IPS-NIHi7 (cell line): Measurements from ENCODE around the gene ZNF467.

Source experiments
- DNase-seq: peaks from one replicate; pipeline ENCODE4 v3.0.0; 2012; ENCODE audit warnings: mixed read lengths; ENCODE audit errors: extremely low spot score

ZNF467 gene

DNA sequence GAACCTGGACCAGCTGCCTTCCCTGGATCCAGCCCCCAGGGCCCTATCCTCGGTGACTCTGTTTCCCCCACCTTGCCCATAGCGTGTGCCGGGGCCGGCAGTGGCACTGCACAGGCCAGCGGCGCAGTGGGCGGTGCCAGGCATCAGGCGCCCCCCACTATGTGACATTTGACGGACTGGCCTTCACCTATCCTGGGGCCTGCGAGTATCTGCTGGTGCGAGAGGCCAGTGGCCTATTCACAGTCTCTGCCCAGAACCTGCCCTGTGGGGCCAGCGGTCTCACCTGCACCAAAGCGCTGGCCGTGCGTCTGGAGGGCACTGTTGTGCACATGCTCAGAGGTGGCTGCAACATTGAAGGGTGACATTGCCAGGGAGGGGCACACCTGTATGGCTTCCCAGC, 12.0 kb upstream of the ZNF467 start:
- no peak for DNase-seq

DNA sequence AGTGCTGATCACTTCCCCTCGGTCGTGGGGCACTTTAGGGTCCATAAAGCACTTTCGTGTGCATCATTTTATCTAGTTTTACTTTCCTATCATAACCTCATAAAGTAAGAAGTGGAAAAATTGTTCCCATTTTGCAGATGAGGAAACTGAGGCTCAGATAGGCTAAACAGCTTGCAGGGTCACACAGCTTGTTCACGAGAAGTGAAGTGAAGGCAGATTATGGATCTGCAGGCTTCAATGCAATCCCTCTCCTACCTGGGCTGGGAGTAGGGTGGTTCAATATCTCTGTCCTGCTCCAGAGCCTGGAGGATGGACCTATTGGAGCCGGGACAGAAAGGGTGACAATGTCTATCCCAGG, 10.8 kb upstream of the ZNF467 start:
- DNase-seq, result no peak

DNA sequence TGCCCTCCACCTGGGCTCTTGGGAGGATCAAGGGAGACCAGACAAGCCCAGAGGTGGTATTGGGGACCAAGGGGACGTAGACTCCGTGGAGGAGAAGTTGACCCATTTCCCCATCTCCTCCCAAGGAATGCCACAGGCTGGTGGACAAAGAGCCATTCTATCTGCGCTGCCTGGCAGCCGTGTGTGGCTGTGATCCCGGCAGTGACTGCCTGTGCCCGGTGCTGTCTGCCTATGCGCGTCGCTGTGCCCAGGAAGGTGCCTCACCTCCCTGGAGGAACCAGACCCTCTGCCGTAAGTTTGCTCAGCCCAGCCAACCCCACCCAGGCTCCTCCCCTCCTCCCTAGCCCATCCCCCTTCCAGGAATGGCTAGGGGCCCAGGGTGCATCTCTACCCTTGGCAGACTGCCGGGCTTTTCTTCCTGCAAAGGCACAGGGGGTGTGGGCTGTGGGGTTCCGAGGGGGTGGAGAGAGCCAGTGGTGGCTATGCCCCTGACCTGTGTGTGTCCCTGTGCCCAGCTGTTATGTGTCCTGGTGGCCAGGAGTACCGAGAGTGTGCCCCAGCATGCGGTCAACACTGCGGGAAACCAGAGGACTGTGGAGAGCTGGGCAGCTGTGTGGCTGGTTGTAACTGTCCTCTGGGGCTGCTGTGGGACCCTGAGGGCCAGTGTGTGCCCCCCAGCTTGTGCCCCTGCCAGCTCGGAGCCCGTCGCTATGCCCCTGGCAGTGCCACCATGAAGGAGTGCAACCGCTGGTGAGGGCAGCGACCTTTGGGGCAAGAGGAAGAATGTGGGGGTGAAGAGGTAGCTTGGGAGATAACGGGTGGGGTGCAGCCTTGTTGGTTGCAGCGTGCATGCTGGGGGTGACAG, 10.2 kb upstream of the ZNF467 start:
- peak; percentile 48 for DNase-seq

DNA sequence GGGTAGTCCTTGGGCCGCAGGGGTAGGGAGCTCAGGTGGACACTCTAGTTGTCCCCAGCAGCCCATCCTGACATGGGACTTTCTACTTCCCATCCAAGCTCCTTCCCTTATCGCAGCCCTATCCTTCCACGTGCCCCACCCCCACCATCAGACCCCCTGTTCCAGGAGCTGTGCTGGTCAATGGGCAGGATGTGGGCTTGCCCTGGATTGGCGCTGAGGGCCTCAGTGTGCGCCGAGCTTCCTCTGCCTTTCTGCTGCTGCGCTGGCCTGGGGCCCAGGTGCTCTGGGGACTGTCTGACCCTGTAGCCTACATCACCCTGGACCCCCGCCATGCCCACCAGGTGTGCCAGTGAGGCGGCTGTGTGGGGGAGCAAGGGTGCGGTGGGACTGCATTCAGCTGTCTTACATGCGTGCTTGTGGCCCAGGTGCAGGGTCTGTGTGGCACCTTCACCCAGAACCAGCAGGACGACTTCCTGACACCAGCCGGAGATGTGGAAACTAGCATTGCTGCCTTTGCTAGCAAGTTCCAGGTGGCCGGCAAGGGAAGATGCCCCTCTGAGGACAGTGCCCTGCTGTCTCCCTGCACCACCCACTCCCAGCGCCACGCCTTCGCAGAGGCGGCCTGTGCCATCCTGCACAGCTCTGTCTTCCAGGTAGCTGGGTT, 9.4 kb upstream of the ZNF467 start:
- DNase-seq, result no peak

DNA sequence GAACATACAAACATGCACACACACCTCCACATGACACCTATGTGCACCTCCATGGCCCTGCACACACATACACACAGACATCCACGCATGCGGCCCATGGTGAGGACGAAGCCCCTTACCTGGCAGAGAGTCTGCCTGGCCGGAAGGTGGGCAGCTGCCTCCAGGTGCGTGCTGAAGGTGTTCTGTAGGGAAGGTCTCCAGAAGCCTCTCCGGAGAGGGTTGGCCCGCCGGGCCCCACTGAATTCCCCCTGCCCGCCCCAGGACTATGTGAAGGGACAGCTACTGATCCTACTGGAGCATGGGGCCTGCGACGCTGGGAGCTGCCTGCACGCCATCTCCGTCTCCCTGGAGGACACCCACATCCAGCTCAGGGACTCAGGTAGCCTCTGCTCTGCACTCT, 8.5 kb upstream of the ZNF467 start:
- DNase-seq, result no peak

DNA sequence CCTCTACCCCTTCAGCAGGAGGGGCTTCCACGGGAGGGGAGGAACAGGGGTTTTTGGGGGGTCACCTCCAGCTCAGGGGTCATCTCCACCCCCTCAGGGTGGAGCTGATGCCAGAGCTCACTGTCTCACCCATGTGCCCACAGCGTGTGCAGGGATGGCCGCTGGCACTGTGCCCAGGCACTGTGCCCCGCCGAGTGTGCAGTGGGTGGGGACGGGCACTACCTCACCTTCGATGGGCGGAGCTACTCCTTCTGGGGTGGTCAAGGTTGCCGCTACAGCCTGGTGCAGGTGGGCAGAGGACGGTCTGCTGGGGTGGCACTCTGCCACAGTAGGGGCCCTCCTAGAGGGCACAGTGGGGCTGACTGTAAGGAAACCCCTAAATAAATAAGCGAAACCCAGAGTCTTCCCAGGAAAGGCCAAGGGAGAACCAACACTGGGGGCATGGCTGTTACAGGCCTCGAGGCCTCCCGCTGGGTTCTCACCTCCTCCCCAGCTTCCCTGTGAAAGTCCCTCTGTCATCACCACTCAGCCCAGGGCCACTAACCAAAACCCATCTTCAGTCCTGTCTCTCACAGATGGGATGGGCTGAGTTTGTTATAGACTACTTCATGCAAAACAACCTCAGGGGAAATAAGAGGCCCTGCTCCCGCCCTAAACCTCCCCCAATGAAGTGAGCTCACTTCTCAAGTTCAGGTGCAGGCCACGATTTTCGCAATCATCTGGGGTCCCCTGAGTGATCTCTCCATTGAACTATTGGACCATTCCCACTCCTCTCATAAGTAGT, 7.4 kb upstream of the ZNF467 start:
- DNase-seq, result no peak

DNA sequence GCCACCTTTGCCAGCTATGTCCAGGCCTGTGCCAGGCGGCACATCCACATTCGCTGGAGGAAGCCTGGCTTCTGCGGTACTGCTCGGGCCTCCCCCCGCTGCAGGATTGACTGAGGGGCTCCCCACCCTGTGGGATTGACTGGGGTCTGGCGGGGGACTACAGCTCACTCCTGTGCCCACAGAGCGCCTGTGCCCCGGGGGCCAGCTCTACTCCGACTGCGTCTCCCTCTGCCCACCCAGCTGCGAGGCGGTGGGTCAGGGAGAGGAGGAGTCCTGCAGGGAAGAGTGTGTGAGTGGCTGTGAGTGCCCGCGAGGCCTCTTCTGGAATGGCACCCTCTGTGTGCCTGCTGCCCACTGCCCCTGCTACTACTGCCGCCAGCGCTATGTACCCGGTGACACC, 6.7 kb upstream of the ZNF467 start:
- no peak for DNase-seq

DNA sequence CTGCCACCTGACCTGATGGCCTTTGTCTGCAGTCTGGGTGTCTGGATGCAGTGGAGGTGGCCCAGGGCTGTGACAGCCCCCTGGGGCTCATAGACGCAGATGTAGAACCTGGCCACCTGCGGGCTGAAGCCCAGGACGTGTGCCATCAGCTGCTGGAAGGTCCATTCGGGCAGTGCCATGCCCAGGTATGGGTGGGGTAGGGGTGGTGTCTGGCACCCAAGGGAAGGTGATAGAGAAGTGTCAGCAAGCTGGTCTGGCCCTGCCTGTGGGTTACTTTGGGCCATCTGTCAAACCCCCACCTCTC, 6.1 kb upstream of the ZNF467 start:
- no peak for DNase-seq

DNA sequence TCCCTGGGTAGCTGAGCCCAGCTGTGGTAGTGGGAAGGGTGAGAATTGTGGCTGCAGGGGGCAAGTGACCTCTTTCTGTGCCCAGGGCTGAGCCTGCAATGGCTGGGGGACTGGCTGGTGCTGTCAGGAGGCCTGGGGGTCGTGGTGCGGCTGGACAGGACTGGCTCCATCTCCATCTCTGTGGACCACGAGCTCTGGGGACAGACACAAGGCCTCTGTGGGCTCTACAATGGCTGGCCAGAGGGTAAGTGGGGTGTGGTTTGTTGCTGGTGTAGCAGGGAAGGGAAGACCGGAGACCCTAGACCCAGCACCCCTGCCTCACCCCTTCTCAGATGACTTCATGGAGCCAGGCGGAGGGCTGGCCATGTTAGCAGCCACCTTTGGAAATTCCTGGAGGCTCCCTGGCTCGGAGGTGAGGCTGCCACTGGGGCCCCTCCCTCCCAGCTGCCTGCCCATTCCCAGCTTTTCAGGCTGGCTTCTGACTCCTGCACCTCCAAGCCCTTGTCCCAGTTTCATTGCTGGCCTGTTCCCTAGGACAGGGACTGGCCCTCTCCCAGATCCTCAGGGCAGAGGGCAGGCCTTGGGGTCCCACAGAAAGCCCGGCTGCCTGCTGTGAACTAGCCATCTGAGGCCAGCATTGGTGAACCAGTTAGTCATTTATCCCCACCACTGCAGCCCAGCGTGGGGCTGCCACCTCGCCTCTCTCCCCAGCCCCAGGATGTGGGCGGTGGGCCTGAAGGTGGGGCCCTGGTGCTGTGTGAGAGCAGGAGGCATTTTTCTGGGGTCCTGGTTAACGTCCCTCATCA, 5.5 kb upstream of the ZNF467 start:
- DNase-seq, result no peak

DNA sequence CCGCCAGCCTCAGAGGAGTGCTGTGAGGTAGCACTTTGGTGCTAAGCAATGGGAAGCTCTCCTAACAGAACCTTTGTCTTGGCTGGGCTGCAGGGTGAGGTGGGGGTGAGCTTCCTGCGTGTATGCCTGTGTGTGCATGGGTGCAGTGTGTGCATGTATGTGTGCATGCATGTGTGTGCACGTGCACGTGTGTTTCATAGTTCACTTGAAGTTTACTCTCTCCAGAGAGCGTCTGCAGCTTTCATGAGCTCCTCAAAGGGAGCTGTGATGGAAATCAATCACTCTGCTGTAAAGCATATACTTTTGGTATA, 4.9 kb upstream of the ZNF467 start:
- no peak for DNase-seq

DNA sequence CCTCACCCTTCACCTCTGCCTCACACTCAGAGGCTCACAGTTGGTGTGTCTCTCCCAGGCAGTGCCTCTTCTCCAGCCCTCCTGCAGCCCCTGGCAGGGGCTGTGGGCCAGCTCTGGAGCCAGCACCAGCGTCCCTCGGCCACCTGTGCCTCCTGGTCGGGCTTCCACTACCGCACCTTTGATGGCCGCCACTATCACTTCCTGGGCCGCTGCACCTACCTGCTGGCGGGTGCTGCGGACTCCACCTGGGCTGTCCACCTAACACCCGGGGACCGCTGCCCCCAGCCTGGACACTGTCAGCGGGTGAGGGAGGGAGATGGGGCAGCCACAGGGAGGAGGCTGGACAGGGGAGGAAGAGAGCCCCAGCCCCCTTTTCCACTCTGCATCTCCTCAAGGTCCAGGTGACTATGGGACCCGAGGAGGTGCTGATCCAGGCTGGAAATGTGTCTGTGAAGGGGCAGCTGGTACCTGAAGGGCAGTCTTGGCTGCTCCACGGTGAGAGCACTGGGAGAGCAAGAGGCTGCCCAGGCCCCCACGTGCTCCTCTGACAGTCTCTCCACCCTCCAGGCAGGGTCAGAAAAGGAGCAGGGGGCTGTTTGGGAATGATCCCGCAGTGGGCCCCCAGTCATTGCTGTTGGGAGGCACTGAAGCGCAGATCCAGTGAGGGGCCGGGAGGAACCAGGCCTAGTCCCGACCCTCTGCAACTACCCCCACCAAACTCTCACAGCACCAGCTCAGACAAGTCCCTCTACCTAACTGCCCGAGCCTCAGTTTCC, 4.4 kb upstream of the ZNF467 start:
- no peak for DNase-seq

DNA sequence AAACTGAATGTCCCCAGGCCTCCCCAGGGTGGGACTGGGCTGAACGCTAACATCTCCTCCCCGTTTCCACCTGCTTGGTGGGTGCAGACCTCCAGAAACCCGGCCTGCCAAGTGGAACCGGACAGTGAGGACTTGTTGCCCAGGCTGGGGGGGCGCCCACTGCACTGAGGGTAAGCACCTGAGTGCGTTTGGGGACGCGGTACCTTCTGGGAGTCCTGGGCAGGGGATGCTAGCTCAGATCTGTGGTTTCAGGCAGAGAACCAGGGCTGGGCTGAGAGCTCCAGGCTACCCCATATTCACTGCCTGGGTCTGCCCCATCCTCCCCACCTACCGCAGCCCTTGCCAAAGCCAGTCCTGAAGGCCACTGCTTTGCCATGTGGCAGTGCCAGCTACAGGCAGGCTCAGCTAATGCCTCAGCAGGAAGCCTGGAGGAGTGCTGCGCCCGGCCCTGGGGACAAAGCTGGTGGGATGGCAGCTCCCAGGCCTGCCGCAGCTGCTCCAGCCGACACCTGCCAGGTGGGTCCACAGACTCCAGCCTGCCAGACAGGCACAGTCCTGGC, 3.5 kb upstream of the ZNF467 start:
- no peak for DNase-seq

DNA sequence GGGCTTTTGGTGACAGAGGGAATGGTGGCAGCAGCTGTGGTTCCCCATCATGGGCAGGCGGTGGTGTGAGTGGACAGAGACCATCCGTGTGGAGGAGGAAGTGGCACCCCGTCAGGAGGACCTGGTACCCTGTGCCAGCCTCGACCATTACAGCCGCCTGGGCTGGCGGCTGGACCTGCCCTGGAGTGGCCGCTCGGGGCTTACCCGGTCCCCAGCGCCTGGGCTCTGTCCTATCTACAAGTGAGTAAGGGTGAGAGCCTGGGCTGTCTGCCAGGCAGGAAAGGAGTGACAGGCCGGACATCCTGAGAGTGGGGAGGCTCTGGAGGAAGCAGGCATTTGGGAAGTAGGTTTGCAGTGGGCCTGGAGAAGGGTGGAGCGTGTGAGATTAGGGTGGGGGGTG, 2.9 kb upstream of the ZNF467 start:
- DNase-seq, result no peak

DNA sequence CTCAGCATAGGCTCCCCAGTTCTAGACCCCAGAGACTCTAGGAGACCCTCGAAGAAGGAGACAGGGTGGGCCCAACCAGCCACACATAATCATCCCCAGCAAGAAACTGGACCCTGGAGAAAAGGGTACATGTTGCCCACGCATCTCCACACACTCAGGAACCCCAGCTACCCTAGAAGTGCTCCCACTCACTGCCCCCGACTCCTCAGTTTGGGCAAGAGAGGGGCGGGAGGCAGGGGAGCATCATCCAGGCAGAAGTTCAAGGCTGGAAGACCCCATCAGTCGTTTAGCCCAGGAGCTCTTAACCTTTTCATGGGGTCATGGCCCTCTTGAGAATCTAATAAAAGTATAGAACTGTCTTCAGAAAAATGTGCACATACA, 1.8 kb upstream of the ZNF467 start:
- DNase-seq, result no peak

DNA sequence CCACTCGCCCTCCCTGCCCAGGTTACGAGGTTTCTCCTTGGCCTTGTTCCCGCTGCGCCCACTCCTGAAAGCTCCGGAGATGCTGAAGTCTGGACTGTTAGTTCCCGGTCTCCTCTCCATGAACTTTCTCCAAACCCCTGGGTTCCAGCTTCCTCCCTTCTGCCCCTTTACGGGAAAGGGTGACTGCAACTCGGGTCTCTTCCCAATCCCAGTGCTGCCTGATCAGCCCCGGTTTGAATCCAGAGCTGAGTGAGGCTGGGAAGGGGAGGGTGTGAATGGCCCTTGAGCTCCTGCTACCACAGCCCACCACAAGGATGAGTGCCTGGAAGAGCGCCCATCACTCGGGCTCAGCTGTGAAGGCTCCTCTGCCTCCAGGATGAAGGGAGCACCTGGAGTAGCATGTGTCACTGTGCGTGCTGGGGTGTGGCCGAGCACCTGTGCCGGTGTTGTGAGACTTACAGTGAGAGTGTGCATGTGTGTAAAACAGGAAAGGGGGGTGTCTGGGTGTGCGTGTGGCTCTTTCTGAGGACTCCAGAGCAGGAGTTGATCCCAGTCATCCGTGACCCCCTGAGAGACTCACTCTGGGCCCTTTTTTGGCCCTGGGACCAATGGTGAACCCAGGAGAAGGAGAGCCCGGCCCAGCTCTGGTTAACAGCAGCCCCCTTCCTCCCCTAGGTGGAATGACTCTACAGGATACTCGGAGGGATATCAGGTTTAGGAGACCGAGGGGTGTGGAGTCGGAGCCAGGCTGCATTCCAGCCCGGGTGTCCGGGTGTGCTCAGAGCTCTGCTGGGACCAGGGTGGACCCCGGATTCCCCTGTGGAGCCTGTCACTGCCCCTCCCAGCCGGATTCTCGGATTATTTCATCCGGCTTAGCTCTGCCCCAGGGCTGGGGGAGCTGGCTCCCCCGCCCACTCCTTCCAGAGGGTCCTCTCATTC, 1.1 kb upstream of the ZNF467 start:
- peak; percentile 55 for DNase-seq

DNA sequence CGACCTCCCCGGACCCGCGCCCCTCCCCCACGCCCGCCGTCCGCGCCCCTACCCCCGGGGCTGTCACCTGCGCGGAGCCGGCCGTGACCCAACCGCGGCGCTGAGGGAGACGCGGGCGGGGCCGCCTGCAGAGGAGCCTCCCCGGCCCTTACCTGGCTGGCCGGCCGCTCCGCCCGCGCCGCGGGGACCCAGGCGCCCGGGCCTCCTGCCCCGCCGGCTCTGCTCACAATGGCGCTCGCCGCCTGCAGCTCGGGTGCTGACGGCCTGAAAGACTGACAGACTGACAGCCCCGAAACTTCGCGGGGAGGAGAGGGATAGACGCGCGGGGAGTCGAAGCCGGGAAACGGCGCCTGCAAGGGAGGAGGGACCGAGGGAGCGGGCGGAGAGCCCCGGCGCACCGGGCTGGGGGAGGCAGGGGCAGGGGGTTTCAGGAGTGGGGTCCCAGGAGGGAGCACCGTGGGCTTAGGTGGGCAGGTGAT, 393 bp downstream of the ZNF467 start:
- no peak for DNase-seq

DNA sequence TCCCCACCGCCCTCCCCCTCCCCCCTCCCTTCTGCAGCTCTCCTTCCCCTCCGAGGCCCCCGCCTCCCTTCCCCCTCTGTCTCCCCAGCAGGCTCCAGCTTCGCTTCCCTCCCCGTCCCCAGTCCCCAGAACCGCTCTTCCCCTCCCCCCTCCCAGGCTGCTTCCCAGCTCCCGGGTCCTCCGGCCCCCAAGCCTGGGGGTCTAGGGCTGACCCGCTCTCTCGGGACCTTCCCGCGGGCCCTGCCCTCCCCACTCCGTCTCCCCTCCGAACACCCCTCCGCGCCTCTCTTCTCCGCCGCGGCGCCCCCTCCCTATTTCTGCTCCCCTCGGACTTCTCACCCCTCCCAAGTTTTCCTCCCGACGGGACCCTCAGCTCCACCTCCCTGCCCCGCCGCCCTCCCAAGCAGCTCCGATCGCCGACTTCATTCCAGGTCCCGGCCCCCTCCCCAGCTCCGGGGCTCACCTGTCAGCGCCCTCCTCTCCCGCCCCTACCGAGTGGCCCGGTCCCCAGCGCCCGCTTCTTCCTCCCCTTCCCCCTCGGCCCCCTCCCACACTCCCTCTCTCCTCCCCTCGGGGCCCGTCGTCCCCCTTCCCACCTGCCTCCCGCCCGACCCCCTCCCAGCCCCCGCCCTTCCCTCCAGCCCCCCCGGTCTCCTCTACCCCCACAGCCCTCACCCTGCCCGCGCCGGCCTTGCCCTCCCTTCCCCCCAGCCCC, 990 bp downstream of the ZNF467 start:
- DNase-seq, result peak; percentile 40

DNA sequence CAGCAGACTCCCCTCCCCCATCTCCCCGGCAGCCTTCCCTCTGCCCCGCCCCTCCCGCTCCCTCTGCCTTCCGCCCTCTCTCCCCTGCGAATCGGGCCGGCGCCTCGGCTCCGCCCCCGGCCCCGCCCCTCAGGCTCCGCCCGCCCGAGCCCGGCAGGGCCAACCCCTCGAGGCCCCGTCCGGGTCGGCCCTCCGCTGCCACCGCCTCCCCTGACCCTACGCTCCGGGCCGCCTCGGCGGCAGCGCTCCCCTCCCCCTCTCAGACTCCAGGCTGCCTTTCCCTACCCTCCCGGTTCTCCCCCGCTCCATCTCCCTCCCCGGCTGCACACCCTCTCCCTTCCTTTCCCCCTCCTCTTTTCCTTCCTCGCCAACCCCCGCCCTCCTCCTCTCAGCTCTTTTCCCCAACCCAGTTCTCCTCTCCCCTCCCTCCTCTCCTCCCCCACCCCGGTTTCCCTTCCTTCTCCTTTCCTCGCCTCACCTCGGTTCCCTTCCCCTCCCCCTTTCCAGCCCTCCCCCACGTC, 1.6 kb downstream of the ZNF467 start:
- peak; percentile 94 for DNase-seq
